ENCODE measurements around the gene POLD3.
A peak's percentile ranks its signal among the peaks of the same experiment; 100 is the strongest.

The POLD3 gene

GRCh38 chr11:74592441-74593362 is at the start of gene POLD3:
TSS of gene POLD3 (plus strand) at chr11:74592582. CDS start at chr11:74592659, 77 bp downstream.
- DNase-seq (ENCODE audit: insufficient read length, low spot score) (peak; percentile 67), FAIRE-seq (peak; percentile 78)

- FAIRE-seq (no peak), DNase-seq (ENCODE audit: insufficient read length, low spot score) (no peak)
These were observed 48.4 kb upstream of the POLD3 start for GRCh38 chr11:74543991-74544390.

- no peak for FAIRE-seq
- DNase-seq (ENCODE audit: insufficient read length, low spot score): no peak
These were observed 45.6 kb upstream of the POLD3 start for GRCh38 chr11:74546752-74547151.

GRCh38 chr11:74550991-74551753 is 41.2 kb upstream of the POLD3 start:
- DNase-seq (ENCODE audit: insufficient read length, low spot score): no peak
- no peak for FAIRE-seq

- FAIRE-seq (no peak), DNase-seq (ENCODE audit: insufficient read length, low spot score) (no peak)
These were observed 40.6 kb upstream of the POLD3 start for GRCh38 chr11:74551754-74552145.

- DNase-seq (ENCODE audit: insufficient read length, low spot score): no peak
- no peak for FAIRE-seq
These were observed 34.9 kb upstream of the POLD3 start for GRCh38 chr11:74557526-74557925.

GRCh38 chr11:74559110-74559933 is 33.1 kb upstream of the POLD3 start:
- no peak for DNase-seq (ENCODE audit: insufficient read length, low spot score)
- no peak for FAIRE-seq

GRCh38 chr11:74559934-74560309 is 32.5 kb upstream of the POLD3 start:
- no peak for FAIRE-seq
- DNase-seq (ENCODE audit: insufficient read length, low spot score): no peak

- DNase-seq (ENCODE audit: insufficient read length, low spot score) (no peak), FAIRE-seq (no peak)
These were observed 26.0 kb upstream of the POLD3 start for GRCh38 chr11:74566146-74566960.

GRCh38 chr11:74568028-74568427 is 24.4 kb upstream of the POLD3 start:
- DNase-seq (ENCODE audit: insufficient read length, low spot score) (no peak), FAIRE-seq (no peak)

GRCh38 chr11:74570266-74571061 is 21.9 kb upstream of the POLD3 start:
- no peak for FAIRE-seq
- peak; percentile 44 for DNase-seq (ENCODE audit: insufficient read length, low spot score)

GRCh38 chr11:74571062-74571399 is 21.4 kb upstream of the POLD3 start:
- FAIRE-seq: no peak
- DNase-seq (ENCODE audit: insufficient read length, low spot score): no peak

GRCh38 chr11:74572349-74572748 is 20.0 kb upstream of the POLD3 start:
- DNase-seq (ENCODE audit: insufficient read length, low spot score) (no peak), FAIRE-seq (no peak)

GRCh38 chr11:74574563-74574962 is 17.8 kb upstream of the POLD3 start:
- FAIRE-seq (no peak), DNase-seq (ENCODE audit: insufficient read length, low spot score) (no peak)

GRCh38 chr11:74575999-74576398 is 16.4 kb upstream of the POLD3 start:
- FAIRE-seq (no peak), DNase-seq (ENCODE audit: insufficient read length, low spot score) (no peak)

- DNase-seq (ENCODE audit: insufficient read length, low spot score): no peak
- FAIRE-seq: no peak
These were observed 15.2 kb upstream of the POLD3 start for GRCh38 chr11:74577181-74577580.

GRCh38 chr11:74577624-74578396 is 14.6 kb upstream of the POLD3 start:
- FAIRE-seq (no peak), DNase-seq (ENCODE audit: insufficient read length, low spot score) (no peak)

- no peak for FAIRE-seq
- DNase-seq (ENCODE audit: insufficient read length, low spot score): no peak
These were observed 12.7 kb upstream of the POLD3 start for GRCh38 chr11:74579577-74580270.

All from GM19239 (cell line).